ENCODE results near the gene PEPD.

Gene PEPD

GRCh38 chr19:33468361-33469170 is 53.0 kb downstream of the PEPD start:
- H3K4me3 ChIP-seq (ENCODE audit: low read depth, low read length), result no peak overlapping the region
- TF ChIP-seq CTCF (IDR thresholded peaks at IDR 0.05; ENCODE audit: borderline replicate concordance, insufficient read depth, low read depth, low read length), result no peak

- no peak overlapping the region for H3K4me3 ChIP-seq (ENCODE audit: low read depth, low read length)
- no peak for TF ChIP-seq CTCF (IDR thresholded peaks at IDR 0.05; ENCODE audit: borderline replicate concordance, insufficient read depth, low read depth, low read length)
Measured at GRCh38 chr19:33467851-33468250, 53.7 kb downstream of the PEPD start.

GRCh38 chr19:33465834-33466233 is 55.8 kb downstream of the PEPD start:
- TF ChIP-seq CTCF (IDR thresholded peaks at IDR 0.05; ENCODE audit: borderline replicate concordance, insufficient read depth, low read depth, low read length), result no peak
- H3K4me3 ChIP-seq (ENCODE audit: low read depth, low read length), result no peak overlapping the region

GRCh38 chr19:33465371-33465770 is 56.2 kb downstream of the PEPD start:
- TF ChIP-seq CTCF (IDR thresholded peaks at IDR 0.05; ENCODE audit: borderline replicate concordance, insufficient read depth, low read depth, low read length), result no peak
- H3K4me3 ChIP-seq (ENCODE audit: low read depth, low read length), result no peak overlapping the region

- TF ChIP-seq CTCF (IDR thresholded peaks at IDR 0.05; ENCODE audit: borderline replicate concordance, insufficient read depth, low read depth, low read length), result no peak
- no peak overlapping the region for H3K4me3 ChIP-seq (ENCODE audit: low read depth, low read length)
Measured at GRCh38 chr19:33464733-33465115, 56.9 kb downstream of the PEPD start.

- TF ChIP-seq CTCF (IDR thresholded peaks at IDR 0.05; ENCODE audit: borderline replicate concordance, insufficient read depth, low read depth, low read length), result no peak
- no peak overlapping the region for H3K4me3 ChIP-seq (ENCODE audit: low read depth, low read length)
Measured at GRCh38 chr19:33464010-33464732, 57.4 kb downstream of the PEPD start.

GRCh38 chr19:33463199-33463598 is 58.4 kb downstream of the PEPD start:
- TF ChIP-seq CTCF (IDR thresholded peaks at IDR 0.05; ENCODE audit: borderline replicate concordance, insufficient read depth, low read depth, low read length), result no peak
- H3K4me3 ChIP-seq (ENCODE audit: low read depth, low read length), result no peak overlapping the region

All from GM12875 (cell line).